H1 (cell line): ENCODE data around the gene TOGARAM1. TPM values are rescaled to one million over a fixed set of nuclear protein-coding genes. Genes with fewer than 3 reads are reported as not detected.

Source experiments
- CTCF ChIA-PET: fragments of 300-600 bp; sonication (Branson Sonifier 250); formaldehyde crosslinking; loops from one replicate; lab custom pipeline; 2021; ENCODE audit not compliant: partially characterized antibody; lab: Charles Lee
- POLR2A ChIA-PET: fragments of 300-600 bp; sonication (Branson Sonifier 250); formaldehyde crosslinking; loops from one replicate; lab custom pipeline; 2021; ENCODE audit warnings: inconsistent platforms; ENCODE audit not compliant: partially characterized antibody; lab: Charles Lee
- DNase-seq, 2 experiments: peaks; one replicate each; pipeline versions ENCODE4 v3.0.0 to v3.0.0-alpha.2; 2010 to 2022; ENCODE audit warnings: low spot score in 2 of 2, low read depth in 1 of 2, mixed read lengths in 1 of 2
- FAIRE-seq: peaks from 2 replicates; lab custom pipeline; 2011; peaks lifted over from hg19 to GRCh38; lab: Jason Lieb, UNC
- H2AFZ ChIP-seq: 2 replicates; pipeline ENCODE4 v1.8.1; 2012; ENCODE audit warnings: low read length, inconsistent platforms
- H2AK5ac ChIP-seq: 2 replicates; pipeline ENCODE4 v1.6.1; 2013; ENCODE audit warnings: low read depth, low read length
- H2BK120ac ChIP-seq: replicated peaks from 2 replicates; pipeline ENCODE3; 2013; ENCODE audit warnings: low read depth, low read length, inconsistent platforms
- H2BK12ac ChIP-seq: 2 replicates; pipeline ENCODE4 v1.6.1; 2013; ENCODE audit warnings: low read depth, low read length
- H2BK15ac ChIP-seq: 2 replicates; pipeline ENCODE4 v1.6.1; 2013; ENCODE audit warnings: low read length
- H2BK20ac ChIP-seq: 2 replicates; pipeline ENCODE4 v1.6.1; 2013; ENCODE audit warnings: low read length
- H2BK5ac ChIP-seq: 2 replicates; pipeline ENCODE4 v1.6.1; 2013; ENCODE audit warnings: low read depth, low read length
- H3K14ac ChIP-seq: 2 replicates; pipeline ENCODE4 v1.6.1; 2013; ENCODE audit warnings: inconsistent platforms; ENCODE audit not compliant: insufficient read length
- H3K18ac ChIP-seq: 2 replicates; pipeline ENCODE4 v1.6.1; 2013; ENCODE audit warnings: low read length; ENCODE audit errors: extremely low read depth
- H3K23ac ChIP-seq: 2 replicates; pipeline ENCODE4 v1.6.1; 2013; ENCODE audit warnings: inconsistent platforms; ENCODE audit not compliant: insufficient read length
- H3K23me2 ChIP-seq: 2 replicates; pipeline ENCODE4 v1.6.1; 2013; ENCODE audit warnings: low read depth, low read length
- H3K27ac ChIP-seq: 2 replicates; pipeline ENCODE4 v1.6.1; 2011; ENCODE audit warnings: low read depth, low read length, inconsistent platforms
- H3K27me3 ChIP-seq, 4 experiments: replicated peaks in 1 of 4; 1 replicate in 1 of 4; 2 replicates in 3 of 4; pipeline versions ENCODE4 v1.6.1 to v1.8.1; 2011 to 2013; ENCODE audit warnings: low read length in 3 of 4, mild to moderate bottlenecking in 3 of 4, inconsistent platforms in 2 of 4, mixed read lengths in 2 of 4, moderate library complexity in 1 of 4; ENCODE audit not compliant: control insufficient read depth in 3 of 4, insufficient read depth in 3 of 4; ENCODE audit errors: extremely low read depth in 1 of 4
- H3K36me3 ChIP-seq, 4 experiments: 2 replicates each; pipeline versions ENCODE4 v1.6.1 to v1.8.1; 2011 to 2013; ENCODE audit warnings: mild to moderate bottlenecking in 4 of 4, low read length in 3 of 4, moderate library complexity in 2 of 4, control low read depth in 1 of 4, inconsistent platforms in 1 of 4; ENCODE audit not compliant: insufficient read depth in 4 of 4, control insufficient read depth in 2 of 4
- H3K4ac ChIP-seq: replicated peaks from 2 replicates; pipeline ENCODE3; 2013; ENCODE audit warnings: low read length, low read depth, mixed read lengths, inconsistent platforms; ENCODE audit not compliant: insufficient read length
- H3K4me1 ChIP-seq, 4 experiments: replicated peaks in 1 of 4; 1 replicate in 1 of 4; 2 replicates in 3 of 4; pipeline versions ENCODE4 v1.6.1 to v1.8.1; 2011 to 2013; ENCODE audit warnings: low read length in 3 of 4, inconsistent platforms in 2 of 4, mixed read lengths in 1 of 4; ENCODE audit not compliant: insufficient read depth in 4 of 4, control insufficient read depth in 3 of 4
- H3K4me2 ChIP-seq, 2 experiments: 2 replicates each; pipeline versions ENCODE4 v1.6.1 to v1.8.1; 2011 to 2013; ENCODE audit warnings: low read depth in 2 of 2, low read length in 2 of 2, control low read depth in 1 of 2, inconsistent platforms in 1 of 2, mild to moderate bottlenecking in 1 of 2; ENCODE audit not compliant: insufficient read depth in 1 of 2
- H3K4me3 ChIP-seq, 4 experiments: fragments of 200-600, 300-600 bp in 1 of 4; sonication (generic), shearing (Covaris generic), sonication (Bioruptor Twin) in 1 of 4; 2 replicates each; pipeline versions ENCODE4 v1.5.1 to v1.8.1; 2011 to 2016; ENCODE audit warnings: low read length in 4 of 4, low read depth in 3 of 4, control low read depth in 2 of 4, inconsistent platforms in 2 of 4, mild to moderate bottlenecking in 2 of 4, mixed read lengths in 1 of 4, moderate library complexity in 1 of 4; ENCODE audit not compliant: insufficient read depth in 2 of 4; ENCODE audit errors: extremely low read depth in 1 of 4
- H3K56ac ChIP-seq: replicated peaks from 2 replicates; pipeline ENCODE3; 2013; ENCODE audit warnings: low read depth, mild to moderate bottlenecking, mixed read lengths, low read length, inconsistent platforms; ENCODE audit not compliant: insufficient read length
- H3K79me1 ChIP-seq: 2 replicates; pipeline ENCODE4 v1.6.1; 2013; ENCODE audit warnings: low read depth, low read length, control low read depth
- H3K79me2 ChIP-seq, 2 experiments: 2 replicates each; pipeline versions ENCODE4 v1.6.1 to v1.8.1; 2012 to 2013; ENCODE audit warnings: low read length in 2 of 2, mild to moderate bottlenecking in 2 of 2, inconsistent platforms in 1 of 2; ENCODE audit not compliant: insufficient read depth in 2 of 2, control insufficient read depth in 1 of 2
- H3K9ac ChIP-seq, 4 experiments: replicated peaks in 1 of 4; 1 replicate in 1 of 4; 2 replicates in 3 of 4; pipeline versions ENCODE4 v1.6.1 to v1.8.1; 2011 to 2013; ENCODE audit warnings: low read depth in 3 of 4, low read length in 3 of 4, control low read depth in 2 of 4, mild to moderate bottlenecking in 2 of 4, moderate library complexity in 2 of 4, inconsistent platforms in 1 of 4; ENCODE audit errors: extremely low read depth in 1 of 4
- H3K9me3 ChIP-seq, 2 experiments: 2 replicates each; pipeline versions ENCODE4 v1.6.1 to v1.8.1; 2012 to 2013; ENCODE audit warnings: mild to moderate bottlenecking in 2 of 2, moderate library complexity in 2 of 2, control low read depth in 1 of 2, inconsistent platforms in 1 of 2, low read depth in 1 of 2, low read length in 1 of 2, mixed read lengths in 1 of 2; ENCODE audit not compliant: insufficient read depth in 2 of 2
- H4K20me1 ChIP-seq, 2 experiments: replicated peaks in 1 of 2; 2 replicates each; pipeline versions ENCODE3 to v1.8.1; 2011 to 2013; ENCODE audit warnings: inconsistent platforms in 2 of 2, low read length in 2 of 2, mild to moderate bottlenecking in 1 of 2; ENCODE audit not compliant: insufficient read depth in 2 of 2, control insufficient read depth in 1 of 2
- H4K5ac ChIP-seq: 2 replicates; pipeline ENCODE4 v1.6.1; 2013; ENCODE audit warnings: low read length, low read depth, mixed read lengths, inconsistent platforms; ENCODE audit not compliant: insufficient read length
- H4K8ac ChIP-seq: 2 replicates; pipeline ENCODE4 v1.8.0; 2013; ENCODE audit warnings: mild to moderate bottlenecking, moderate library complexity, low read length, inconsistent platforms; ENCODE audit not compliant: insufficient read depth; ENCODE audit errors: extremely low read depth
- H4K91ac ChIP-seq: replicated peaks from 2 replicates; pipeline ENCODE3; 2013; ENCODE audit warnings: low read length, mixed read lengths, inconsistent platforms; ENCODE audit not compliant: insufficient read length
- BACH1 ChIP-seq: IDR thresholded peaks from 2 replicates; pipeline ENCODE4 v1.6.1; 2012; ENCODE audit warnings: low read length, improper control_type of control experiment
- FOSL1 ChIP-seq: IDR thresholded peaks from 2 replicates; pipeline ENCODE4 v1.6.1; 2011; ENCODE audit warnings: mild to moderate bottlenecking, low read depth, low read length, moderate library complexity; ENCODE audit not compliant: insufficient read depth
- HDAC6 ChIP-seq: IDR thresholded peaks from one replicate; pipeline ENCODE4 v1.7.1; 2012; ENCODE audit warnings: low read depth, mild to moderate bottlenecking, inconsistent platforms, low read length, moderate library complexity
- JUND ChIP-seq: IDR thresholded peaks from 2 replicates; pipeline ENCODE4 v1.6.1; 2011; ENCODE audit warnings: mild to moderate bottlenecking, improper control_type of control experiment, low read length
- PHF8 ChIP-seq: fragments of 200-600 bp; sonication (generic); conservative IDR thresholded peaks from 2 replicates; pipeline ENCODE4 v1.7.1; 2012; ENCODE audit warnings: low read depth, mild to moderate bottlenecking, inconsistent platforms, low read length, moderate library complexity
- POLR2AphosphoS5 ChIP-seq: IDR thresholded peaks from 2 replicates; pipeline ENCODE4 v1.6.1; 2011; ENCODE audit warnings: low read depth, low read length
- POU5F1 ChIP-seq: IDR thresholded peaks from 2 replicates; pipeline ENCODE4 v1.6.1; 2011; ENCODE audit warnings: low read depth, mild to moderate bottlenecking, low read length, moderate library complexity
- RBBP5 ChIP-seq: IDR thresholded peaks from 2 replicates; pipeline ENCODE4 v1.7.1; 2012; ENCODE audit warnings: low read depth, mild to moderate bottlenecking, inconsistent platforms, low read length, moderate library complexity, borderline replicate concordance
- RNF2 ChIP-seq: fragments of 200-900, 300-1000 bp; sonication (generic); IDR thresholded peaks from 2 replicates; pipeline ENCODE4 v1.7.1; 2016; ENCODE audit warnings: borderline replicate concordance, low read depth, mild to moderate bottlenecking, antibody characterized with exemption, low read length; ENCODE audit not compliant: poor library complexity, severe bottlenecking; ENCODE audit errors: missing control alignments
- RXRA ChIP-seq: IDR thresholded peaks from 2 replicates; pipeline ENCODE4 v1.6.1; 2011; ENCODE audit warnings: low read depth, mild to moderate bottlenecking, low read length, moderate library complexity; ENCODE audit not compliant: insufficient read depth
- SAP30 ChIP-seq: fragments of 300-600 bp; sonication (generic); IDR thresholded peaks from 2 replicates; pipeline ENCODE4 v1.7.1; 2012; ENCODE audit warnings: low read length, moderate library complexity, mild to moderate bottlenecking, inconsistent platforms; ENCODE audit not compliant: insufficient read depth, insufficient replicate concordance
- SP4 ChIP-seq: IDR thresholded peaks from 2 replicates; pipeline ENCODE4 v1.6.1; 2012; ENCODE audit warnings: low read length, inconsistent platforms
- TCF12 ChIP-seq: IDR thresholded peaks from 2 replicates; pipeline ENCODE4 v1.6.1; 2011; ENCODE audit warnings: low read depth, mild to moderate bottlenecking, low read length
- WGBS, 2 experiments: shearing (Covaris generic) in 1 of 2; methylation state at CpG; one replicate each; pipeline versions ENCODE4 v1.1.6 to v1.1.7; 2013 to 2015; ENCODE audit warnings: low lambda C conversion rate in 2 of 2, mixed read lengths in 2 of 2, inconsistent platforms in 1 of 2, low coverage in 1 of 2, missing lambda C conversion rate in 1 of 2; ENCODE audit not compliant: insufficient replicate concordance in 2 of 2, insufficient coverage in 1 of 2, insufficient read length in 1 of 2; ENCODE audit errors: extremely low coverage in 1 of 2, missing lambda C conversion rate in 1 of 2; 5-methylcytosine and 5-hydroxymethylcytosine counted together
- polyA plus RNA-seq, 7 experiments: library from polyadenylated mRNA; depleted of rRNA in 3 of 7; stranded (reverse) in 5 of 7; unstranded in 2 of 7; fragments of >200 nt in 5 of 7; fragments of 200-250 nt in 2 of 7; gene quantifications; 1 replicate in 5 of 7; 2 replicates in 1 of 7; 4 replicates in 1 of 7; pipeline versions ENCODE4 v1.2.1 to v1.2.3, GENCODE V29; 2011 to 2013; ENCODE audit warnings: missing spikeins in 2 of 7, mixed read lengths in 2 of 7
- total RNA-seq: library from RNA; stranded (reverse); fragmentation: NEBNext Ultra II Directional; extraction: Animal tissue kit (Norgen Biotek cat#: 25700); gene quantifications from 2 replicates; pipeline ENCODE4 v1.2.1, GENCODE V29; 2021

TOGARAM1 gene
- total and polyA plus RNA-seq, 2 of the 8 experiments (the other 6 are each of a cell fraction or from before 2014, with no cell fraction given) = 2.5 to 6.8 TPM

GRCh38 chr14:45091710-45092109, 129.7 kb downstream of the TOGARAM1 start:
- Histone ChIP-seq H3K4ac (no peak overlapping the region), H3K27me3 (no peaks in the 10 kb centered on the region), H3K4me2 (no peak overlapping the region), H3K79me2 (peaks cover 17 to 84% of the 10 kb centered on the region in 2 experiments), H4K91ac (no peak overlapping the region), H3K14ac (no peak overlapping the region), H4K8ac (no peak overlapping the region), H2BK12ac (no peak overlapping the region), H4K20me1 (peaks cover 7 to 12% of the 10 kb centered on the region in 2 experiments), H3K23ac (no peak overlapping the region), H3K4me3 (no peak overlapping the region), H2AK5ac (no peak overlapping the region), H3K56ac (no peak overlapping the region), H3K9me3 (no peaks in the 10 kb centered on the region), H4K5ac (no peak overlapping the region), H3K18ac (no peak overlapping the region), H3K4me1 (0 out of 7 replicates have a peak, but pooled peaks cover 0 to 2% (median 0%) of the 10 kb centered on the region in 4 experiments), H2BK5ac (no peak overlapping the region), H3K9ac (no peak overlapping the region), H2AFZ (no peak overlapping the region), H2BK20ac (no peak overlapping the region), H2BK120ac (no peak overlapping the region), H3K79me1 (no peaks in the 10 kb centered on the region; the same call in none of the 2 replicates), H3K27ac (no peak overlapping the region), H3K23me2 (no peaks in the 10 kb centered on the region), H3K36me3 (peaks cover 3 to 18% (median 10%) of the 10 kb centered on the region in 4 experiments; a peak in 7 of 8 replicates), H2BK15ac (no peak overlapping the region)
- FAIRE-seq (no peak), DNase-seq (no peak)
- TF ChIP-seq RNF2 (no peak), TCF12 (no peak), BACH1 (no peak), SAP30 (no peak), SP4 (no peak), JUND (no peak), POLR2AphosphoS5 (no peak), FOSL1 (no peak), RXRA (no peak), HDAC6 (no peak), POU5F1 (no peak), RBBP5 (no peak), PHF8 (no peak)
- ChIA-PET CTCF (no interaction called here), POLR2A (interaction anchor here (0.7 to 1.3 kb wide), 2 partner anchors 16 to 176 kb away, joined by 3 read pairs; no protein-coding TSS in a partner anchor)
- 95% methylated on average over 2 of the region's 2 CpGs; no CpG with 5 or more reads in 1 of the 2 experiments for WGBS, 2 experiments
